ENCODE results near the gene CES1.

- TF ChIP-seq CTCF (IDR thresholded peaks at IDR 0.05; ENCODE audit: low read length) (no peak), EZH2phosphoT487 (IDR thresholded peaks at IDR 0.05; ENCODE audit: low read length) (no peak), EZH2 (optimal IDR thresholded peaks at IDR 0.05; ENCODE audit: low read depth, low read length) (no peak)
Observed at GRCh38 chr16:55756963-55757362, 75.9 kb downstream of the CES1 start.

Measured in MM.1S (cell line).